ENCODE data around the gene RANBP17. TPM values are rescaled to one million over a fixed set of nuclear protein-coding genes. Genes with fewer than 3 reads are reported as not detected.

Gene RANBP17
- total RNA-seq, 2 donors from 2014 or later: not detected

- H3K27me3 Mint-ChIP-seq (ENCODE audit: low read depth): peaks cover 61% of the 10 kb centered on the region
- no peak for DNase-seq
Measured at GRCh38 chr5:171310819-171311321, 449.1 kb downstream of the RANBP17 start.

DNA sequence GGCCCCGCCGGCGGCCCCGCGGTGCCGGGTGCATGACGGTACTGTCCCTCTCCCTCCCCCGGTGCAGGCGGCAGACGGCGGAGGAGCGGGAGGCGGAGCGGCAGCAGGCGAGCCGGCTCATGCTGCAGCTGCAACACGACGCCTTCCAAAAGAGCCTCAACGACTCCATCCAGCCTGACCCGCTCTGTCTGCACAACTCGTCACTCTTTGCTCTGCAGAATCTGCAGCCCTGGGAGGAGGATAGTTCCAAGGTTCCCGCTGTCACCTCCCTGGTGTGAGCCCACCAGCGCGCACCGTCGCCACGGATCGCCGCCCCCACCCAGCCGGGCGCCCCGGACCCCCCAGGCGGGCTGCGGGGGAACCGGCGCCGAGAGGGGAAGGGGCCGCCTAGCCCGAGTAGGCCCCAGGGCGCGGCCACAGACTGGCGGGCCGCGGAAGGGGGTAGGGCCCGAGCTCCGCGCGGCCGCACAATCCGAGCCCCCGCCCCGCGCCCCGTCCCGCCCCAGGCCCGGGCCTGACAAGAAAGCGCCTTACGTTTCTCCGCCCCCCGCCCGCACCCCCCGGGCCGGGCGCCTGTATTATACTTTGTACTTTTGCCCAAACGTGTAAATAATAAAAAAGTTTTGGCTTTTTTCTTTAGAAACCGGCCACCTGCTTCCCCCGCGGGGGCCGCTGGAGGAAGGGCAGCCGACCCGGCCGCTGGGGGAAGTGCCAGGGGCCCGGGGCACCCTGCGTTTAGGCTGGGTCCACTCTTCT, 449.7 kb downstream of the RANBP17 start:
- H3K27ac Mint-ChIP-seq: no peak overlapping the region
- no peaks in the 10 kb centered on the region for H3K9me3 Mint-ChIP-seq
- no peak overlapping the region for H3K4me3 Mint-ChIP-seq
- H3K4me1 Mint-ChIP-seq (ENCODE audit: low read depth): peaks cover 31% of the 10 kb centered on the region
- DNase-seq: peak; percentile 12 to 22
- ATAC-seq (replicated peaks in 1 of 2): peak; percentile 28 to 30
- peaks cover 1 to 5% of the 10 kb centered on the region in 2 donors for H3K36me3 Mint-ChIP-seq (ENCODE audit: insufficient read depth in 2 of 2)
- H3K27me3 Mint-ChIP-seq (ENCODE audit: low read depth): peaks cover 61% of the 10 kb centered on the region

More at GRCh38 chr5:171310819-171311321, 449.1 kb downstream of the RANBP17 start:
- Mint-ChIP-seq H3K4me3 (peak overlapping the region; percentile 78 to 79), H3K4me1 (ENCODE audit: low read depth) (peaks cover 27% of the 10 kb centered on the region), H3K27ac (peak overlapping the region; percentile 85), H3K9me3 (no peaks in the 10 kb centered on the region), H3K36me3 (ENCODE audit: insufficient read depth in 2 of 2) (peaks cover 1 to 5% of the 10 kb centered on the region in 2 donors)
- no peak for ATAC-seq (replicated peaks in 1 of 2)

GRCh38 chr5:171312129-171312974, 450.5 kb downstream of the RANBP17 start:
- Mint-ChIP-seq H3K27ac (peak overlapping the region; percentile 63), H3K4me1 (ENCODE audit: low read depth) (peaks cover 31% of the 10 kb centered on the region), H3K4me3 (peak overlapping the region; percentile 74 to 81), H3K36me3 (ENCODE audit: insufficient read depth in 2 of 2) (peaks cover 1 to 5% of the 10 kb centered on the region in 2 donors), H3K9me3 (no peaks in the 10 kb centered on the region), H3K27me3 (ENCODE audit: low read depth) (peaks cover 61% of the 10 kb centered on the region)
- DNase-seq (peak; percentile 10 to 13), ATAC-seq (replicated peaks in 1 of 2) (peak in 1 of 2 donors; percentile 14)

GRCh38 chr5:171313481-171314206, 451.8 kb downstream of the RANBP17 start:
- ATAC-seq (replicated peaks in 1 of 2) (no peak), DNase-seq (peak in 1 of 2 donors; percentile 13)
- H3K4me3 Mint-ChIP-seq: peak overlapping the region; percentile 74 to 76
- no peaks in the 10 kb centered on the region for H3K9me3 Mint-ChIP-seq
- no peak overlapping the region for H3K27ac Mint-ChIP-seq
- H3K27me3 Mint-ChIP-seq (ENCODE audit: low read depth): peaks cover 65% of the 10 kb centered on the region
- peaks cover 31% of the 10 kb centered on the region for H3K4me1 Mint-ChIP-seq (ENCODE audit: low read depth)
- peaks cover 1 to 4% of the 10 kb centered on the region in 2 donors for H3K36me3 Mint-ChIP-seq (ENCODE audit: insufficient read depth in 2 of 2)

DNA sequence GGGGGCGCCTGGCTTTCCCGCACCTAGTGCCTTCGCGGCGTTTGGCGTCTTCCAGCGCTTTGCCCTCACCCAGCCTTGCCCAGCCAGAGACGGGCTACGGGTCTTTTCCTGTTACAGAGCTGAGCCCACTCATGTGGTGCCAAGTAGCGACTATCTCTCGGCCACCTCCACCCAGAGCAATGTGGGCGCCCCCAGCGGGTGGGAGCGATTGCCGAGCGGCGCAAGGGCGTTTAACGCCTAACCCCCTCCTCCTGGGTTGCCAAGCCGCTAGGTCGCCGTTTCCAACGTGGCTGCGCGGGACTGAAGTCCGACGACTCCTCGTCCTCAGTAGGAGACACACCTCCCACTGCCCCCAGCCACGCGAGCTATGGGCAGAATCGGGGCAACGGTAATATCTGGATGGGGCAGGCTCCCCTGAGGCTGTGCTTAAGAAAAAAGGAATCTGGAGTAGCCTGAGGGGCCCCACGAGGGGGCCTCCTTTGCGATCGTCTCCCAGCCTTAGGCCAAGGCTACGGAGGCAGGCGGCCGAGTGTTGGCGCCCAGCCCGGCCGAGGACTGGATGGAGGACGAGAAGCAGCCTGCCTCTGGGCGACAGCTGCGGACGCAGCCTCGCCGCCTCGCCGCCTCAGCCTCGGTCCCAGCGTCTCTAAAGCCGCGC, 453.0 kb downstream of the RANBP17 start:
- no peak overlapping the region for H3K27ac Mint-ChIP-seq
- peak overlapping the region in 1 of 2 donors; percentile 25 for H3K4me3 Mint-ChIP-seq
- DNase-seq: peak in 1 of 2 donors; percentile 7
- peaks cover 72% of the 10 kb centered on the region for H3K27me3 Mint-ChIP-seq (ENCODE audit: low read depth)
- peaks cover 31% of the 10 kb centered on the region for H3K4me1 Mint-ChIP-seq (ENCODE audit: low read depth)
- H3K36me3 Mint-ChIP-seq (ENCODE audit: insufficient read depth in 2 of 2): peaks cover 1 to 4% of the 10 kb centered on the region in 2 donors
- no peak for ATAC-seq (replicated peaks in 1 of 2)
- no peaks in the 10 kb centered on the region for H3K9me3 Mint-ChIP-seq

DNA sequence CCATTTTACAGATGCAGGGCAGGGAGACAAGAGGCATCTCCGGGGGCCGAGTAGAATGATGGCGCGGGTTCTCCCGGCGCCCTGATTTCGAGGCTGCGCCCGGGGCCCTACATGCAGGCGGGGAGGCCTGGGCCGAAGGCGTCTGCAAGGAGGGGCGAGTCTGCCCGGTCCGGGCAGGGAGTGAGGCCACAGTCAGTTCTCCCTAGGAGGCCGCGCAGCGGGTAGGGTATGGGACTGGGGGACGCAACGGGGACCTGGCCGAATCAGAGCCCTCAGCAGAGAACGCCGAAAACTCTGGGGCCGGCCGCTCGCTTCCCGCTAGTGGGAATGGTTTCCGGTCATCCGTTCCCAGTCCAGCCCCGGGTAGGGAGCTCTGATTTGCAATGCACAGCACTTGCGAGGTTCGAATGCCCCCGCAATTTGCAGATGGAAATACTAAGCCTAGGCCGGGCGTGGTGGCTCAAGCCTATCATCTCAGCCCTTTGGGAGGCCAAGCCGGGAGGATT, 453.6 kb downstream of the RANBP17 start:
- peaks cover 1 to 4% of the 10 kb centered on the region in 2 donors for H3K36me3 Mint-ChIP-seq (ENCODE audit: insufficient read depth in 2 of 2)
- H3K27ac Mint-ChIP-seq: no peak overlapping the region
- ATAC-seq (replicated peaks in 1 of 2) (no peak), DNase-seq (no peak)
- H3K4me1 Mint-ChIP-seq (ENCODE audit: low read depth): peaks cover 26% of the 10 kb centered on the region
- H3K27me3 Mint-ChIP-seq (ENCODE audit: low read depth): peaks cover 73% of the 10 kb centered on the region
- no peaks in the 10 kb centered on the region for H3K9me3 Mint-ChIP-seq
- peak overlapping the region; percentile 25 to 50 for H3K4me3 Mint-ChIP-seq

GRCh38 chr5:171315925-171316257, 454.1 kb downstream of the RANBP17 start:
- peaks cover 1 to 4% of the 10 kb centered on the region in 2 donors for H3K36me3 Mint-ChIP-seq (ENCODE audit: insufficient read depth in 2 of 2)
- peak overlapping the region; percentile 47 to 50 for H3K4me3 Mint-ChIP-seq
- H3K9me3 Mint-ChIP-seq: no peaks in the 10 kb centered on the region
- no peak overlapping the region for H3K27ac Mint-ChIP-seq
- H3K27me3 Mint-ChIP-seq (ENCODE audit: low read depth): peaks cover 73% of the 10 kb centered on the region
- peaks cover 21% of the 10 kb centered on the region for H3K4me1 Mint-ChIP-seq (ENCODE audit: low read depth)
- ATAC-seq (replicated peaks in 1 of 2) (no peak), DNase-seq (no peak)

GRCh38 chr5:171316258-171317121, 454.7 kb downstream of the RANBP17 start:
- H3K27me3 Mint-ChIP-seq (ENCODE audit: low read depth): peaks cover 78% of the 10 kb centered on the region
- H3K9me3 Mint-ChIP-seq: no peaks in the 10 kb centered on the region
- DNase-seq (no peak), ATAC-seq (replicated peaks in 1 of 2) (no peak)
- no peak overlapping the region for H3K27ac Mint-ChIP-seq
- H3K4me1 Mint-ChIP-seq (ENCODE audit: low read depth): peaks cover 21% of the 10 kb centered on the region
- peaks cover 1 to 4% of the 10 kb centered on the region in 2 donors for H3K36me3 Mint-ChIP-seq (ENCODE audit: insufficient read depth in 2 of 2)
- peak overlapping the region; percentile 47 to 50 for H3K4me3 Mint-ChIP-seq

DNA sequence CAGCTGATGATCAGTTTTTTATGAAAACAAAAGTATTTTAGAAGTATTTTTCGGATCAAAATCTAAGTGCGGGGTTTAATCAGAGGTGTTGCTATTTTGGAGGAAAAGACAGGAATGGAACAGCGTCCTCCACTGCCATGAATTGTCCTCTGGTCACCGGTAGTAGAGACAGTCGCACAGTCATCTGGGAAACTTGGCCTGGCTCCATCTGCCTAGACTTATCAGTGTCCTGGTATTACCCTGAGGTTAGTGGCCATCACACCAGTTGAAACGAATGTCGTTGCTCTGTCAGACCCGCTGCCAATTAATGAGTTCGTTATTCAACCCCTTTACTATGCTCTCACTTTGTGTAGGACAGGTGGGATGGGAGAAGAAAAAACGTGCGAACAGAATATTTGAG, 455.4 kb downstream of the RANBP17 start:
- Mint-ChIP-seq H3K36me3 (ENCODE audit: insufficient read depth in 2 of 2) (peaks cover 1 to 4% of the 10 kb centered on the region in 2 donors), H3K4me3 (no peak overlapping the region), H3K27me3 (ENCODE audit: low read depth) (peaks cover 86% of the 10 kb centered on the region), H3K4me1 (ENCODE audit: low read depth) (peaks cover 21% of the 10 kb centered on the region), H3K27ac (no peak overlapping the region), H3K9me3 (no peaks in the 10 kb centered on the region)
- DNase-seq: no peak
- ATAC-seq (replicated peaks in 1 of 2): no peak

DNA sequence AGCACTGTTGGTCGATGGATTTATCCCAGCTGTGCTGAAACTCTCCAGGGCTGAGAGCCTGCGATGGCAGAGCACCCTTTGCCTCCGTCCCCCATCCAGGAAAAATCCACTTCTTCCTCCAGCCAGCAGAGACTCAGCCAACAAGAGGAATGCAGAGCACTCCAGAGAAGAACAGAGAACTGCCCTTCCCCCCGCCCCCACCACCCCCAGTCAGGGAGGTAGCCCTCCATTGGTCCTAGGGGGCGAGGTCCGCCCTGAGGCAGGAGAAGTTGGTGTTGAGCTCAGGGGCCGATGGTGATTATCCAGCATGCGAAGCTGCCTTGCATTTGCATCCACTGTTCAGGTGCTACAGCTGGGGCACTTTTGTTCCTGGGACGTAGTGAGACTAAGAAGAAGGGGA, 456.2 kb downstream of the RANBP17 start:
- no peak overlapping the region for H3K4me3 Mint-ChIP-seq
- no peak for ATAC-seq (replicated peaks in 1 of 2)

DNA sequence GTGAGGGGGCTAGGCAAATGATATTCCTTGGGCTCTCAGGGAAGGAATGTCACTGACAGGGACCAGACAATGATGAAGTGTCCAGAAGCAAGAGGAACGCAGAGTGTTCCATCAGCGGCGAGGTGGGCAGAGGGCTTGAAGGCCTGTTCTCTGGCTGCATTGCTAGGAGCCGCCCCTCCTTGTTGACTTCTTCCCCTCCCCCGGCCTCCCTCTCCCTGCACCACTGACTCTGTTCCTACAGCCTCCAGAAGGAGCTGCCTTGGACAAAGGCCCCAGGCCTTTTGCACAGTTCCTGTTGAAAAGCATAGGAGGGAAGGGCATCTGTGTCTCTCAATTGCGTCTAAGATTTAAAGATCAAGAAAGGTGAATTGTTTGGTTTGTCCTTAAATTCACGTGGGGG, 459.6 kb downstream of the RANBP17 start:
- no peaks in the 10 kb centered on the region for H3K9me3 Mint-ChIP-seq
- no peak for ATAC-seq (replicated peaks in 1 of 2)
- peaks cover 75% of the 10 kb centered on the region for H3K27me3 Mint-ChIP-seq (ENCODE audit: low read depth)
- DNase-seq: no peak
- no peak overlapping the region for H3K4me3 Mint-ChIP-seq
- no peak overlapping the region for H3K27ac Mint-ChIP-seq
- H3K36me3 Mint-ChIP-seq (ENCODE audit: insufficient read depth in 2 of 2): no peaks in the 10 kb centered on the region
- no peaks in the 10 kb centered on the region for H3K4me1 Mint-ChIP-seq (ENCODE audit: low read depth)

More for the DNA sequence above, 456.2 kb downstream of the RANBP17 start:
- no peak for DNase-seq
- Mint-ChIP-seq H3K27me3 (ENCODE audit: low read depth) (peaks cover 86% of the 10 kb centered on the region), H3K27ac (no peak overlapping the region), H3K9me3 (no peaks in the 10 kb centered on the region), H3K4me1 (ENCODE audit: low read depth) (peaks cover 14% of the 10 kb centered on the region), H3K36me3 (ENCODE audit: insufficient read depth in 2 of 2) (peaks cover 0 to 2% of the 10 kb centered on the region in 2 donors)

Measured in activated T-cell treated with anti-CD3 and anti-CD28 coated beads, Interleukin-2, amount 50 U/mL, for 72 hours (primary cell).